ENCODE data around the gene NR2F1. TPM values are rescaled to one million over a fixed set of nuclear protein-coding genes. Genes with fewer than 3 reads are reported as not detected.

The NR2F1 gene
- total RNA-seq, 1 experiment from 2014 or later, result 1.4 TPM

GRCh38 chr5:93566091-93566490, 16.9 kb upstream of the NR2F1 start:
- intact Hi-C loops (cut with micrococcal nuclease), result no loop called here
- no TSS peak for BruUV-seq (replicated peaks)
- TF ChIP-seq, protein P1, sequence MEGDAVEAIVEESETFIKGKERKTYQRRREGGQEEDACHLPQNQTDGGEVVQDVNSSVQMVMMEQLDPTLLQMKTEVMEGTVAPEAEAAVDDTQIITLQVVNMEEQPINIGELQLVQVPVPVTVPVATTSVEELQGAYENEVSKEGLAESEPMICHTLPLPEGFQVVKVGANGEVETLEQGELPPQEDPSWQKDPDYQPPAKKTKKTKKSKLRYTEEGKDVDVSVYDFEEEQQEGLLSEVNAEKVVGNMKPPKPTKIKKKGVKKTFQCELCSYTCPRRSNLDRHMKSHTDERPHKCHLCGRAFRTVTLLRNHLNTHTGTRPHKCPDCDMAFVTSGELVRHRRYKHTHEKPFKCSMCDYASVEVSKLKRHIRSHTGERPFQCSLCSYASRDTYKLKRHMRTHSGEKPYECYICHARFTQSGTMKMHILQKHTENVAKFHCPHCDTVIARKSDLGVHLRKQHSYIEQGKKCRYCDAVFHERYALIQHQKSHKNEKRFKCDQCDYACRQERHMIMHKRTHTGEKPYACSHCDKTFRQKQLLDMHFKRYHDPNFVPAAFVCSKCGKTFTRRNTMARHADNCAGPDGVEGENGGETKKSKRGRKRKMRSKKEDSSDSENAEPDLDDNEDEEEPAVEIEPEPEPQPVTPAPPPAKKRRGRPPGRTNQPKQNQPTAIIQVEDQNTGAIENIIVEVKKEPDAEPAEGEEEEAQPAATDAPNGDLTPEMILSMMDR (IDR thresholded peaks at IDR 0.05; ENCODE audit: unreplicated experiment), result no peak

DNA sequence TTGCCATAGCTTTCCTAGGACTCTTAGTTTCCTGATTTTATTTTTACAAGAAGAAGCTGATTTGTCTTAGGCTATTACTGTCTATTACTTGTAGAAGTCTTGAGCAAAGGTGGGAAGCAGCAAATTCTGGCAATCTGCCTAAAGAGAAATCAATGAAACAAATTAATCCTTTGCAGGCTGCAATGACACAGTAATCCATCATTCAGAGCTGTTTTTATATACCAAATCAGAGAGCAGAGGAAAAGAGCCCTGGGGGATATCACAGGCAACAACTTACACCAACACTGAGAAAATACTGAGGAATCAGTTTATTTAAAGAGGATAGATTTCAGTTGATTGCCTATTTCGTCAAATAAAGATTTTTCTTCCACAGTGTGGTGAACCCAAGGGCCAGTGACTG, 15.6 kb upstream of the NR2F1 start:
- intact Hi-C loops (cut with micrococcal nuclease), result no loop called here
- Mint-ChIP-seq H3K27ac (ENCODE audit: low read depth, unreplicated experiment) (no peak overlapping the region), H3K4me1 (ENCODE audit: insufficient read depth, unreplicated experiment) (peaks cover 6% of the 10 kb centered on the region), H3K36me3 (ENCODE audit: insufficient read depth, unreplicated experiment) (no peaks in the 10 kb centered on the region), H3K27me3 (ENCODE audit: insufficient read depth, unreplicated experiment) (no peaks in the 10 kb centered on the region), H3K4me3 (ENCODE audit: unreplicated experiment) (no peak overlapping the region), H3K9me3 (ENCODE audit: unreplicated experiment) (no peaks in the 10 kb centered on the region)
- ChIA-PET POLR2A (no interaction called here), CTCF (no interaction called here)
- no TSS peak for BruUV-seq (replicated peaks)
- TF ChIP-seq, protein P1 (IDR thresholded peaks at IDR 0.05; ENCODE audit: unreplicated experiment), result no peak
- no peak for DNase-seq (ENCODE audit: unreplicated experiment)

More at GRCh38 chr5:93566091-93566490, 16.9 kb upstream of the NR2F1 start:
- peaks cover 6% of the 10 kb centered on the region for H3K4me1 Mint-ChIP-seq (ENCODE audit: insufficient read depth, unreplicated experiment)
- H3K9me3 Mint-ChIP-seq (ENCODE audit: unreplicated experiment), result no peaks in the 10 kb centered on the region
- H3K4me3 Mint-ChIP-seq (ENCODE audit: unreplicated experiment), result no peak overlapping the region
- no peak overlapping the region for H3K27ac Mint-ChIP-seq (ENCODE audit: low read depth, unreplicated experiment)
- H3K27me3 Mint-ChIP-seq (ENCODE audit: insufficient read depth, unreplicated experiment), result no peaks in the 10 kb centered on the region
- no peaks in the 10 kb centered on the region for H3K36me3 Mint-ChIP-seq (ENCODE audit: insufficient read depth, unreplicated experiment)
- no peak for DNase-seq (ENCODE audit: unreplicated experiment)
- ChIA-PET CTCF (no interaction called here), POLR2A (no interaction called here)

DNA sequence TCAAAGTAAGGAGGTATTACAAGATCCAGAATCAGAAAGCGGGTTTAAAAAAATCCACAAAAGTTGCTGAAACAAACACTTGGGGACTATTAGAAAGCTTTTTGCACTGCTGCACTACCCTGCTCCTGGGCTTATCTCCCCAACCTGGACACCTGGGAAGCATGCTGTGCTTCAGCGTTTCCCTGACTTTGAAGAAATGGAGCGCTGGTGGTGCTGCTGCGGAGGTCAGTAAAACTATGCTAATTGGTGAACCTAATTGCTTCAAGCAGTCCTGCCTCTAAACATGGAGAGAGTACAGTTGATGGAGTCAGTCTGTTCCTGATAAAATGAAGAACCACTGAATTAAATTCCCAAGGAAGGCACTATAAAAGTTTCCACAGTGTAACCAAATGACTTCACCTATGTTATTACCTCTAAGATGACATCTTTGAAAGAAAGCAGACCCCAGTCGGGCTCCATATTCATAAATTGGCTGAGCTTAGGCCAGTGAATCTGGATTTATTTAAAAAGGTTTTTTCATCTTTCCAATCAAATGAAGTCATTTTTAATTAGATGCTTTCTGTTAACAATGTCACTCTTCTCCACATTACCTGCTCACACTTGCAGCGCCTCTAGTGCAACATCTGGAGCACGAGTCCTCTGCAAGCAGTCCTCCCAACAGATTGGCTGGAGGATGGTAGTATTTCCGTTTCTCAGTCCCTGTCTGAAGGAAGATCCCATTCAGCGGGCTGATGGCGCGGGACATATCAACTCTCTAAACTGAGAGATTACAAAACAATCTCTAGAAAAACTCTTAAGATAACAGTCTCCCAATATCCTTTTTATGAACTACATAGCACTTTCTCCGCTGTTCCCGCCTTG, 13.5 kb upstream of the NR2F1 start:
- Mint-ChIP-seq H3K27ac (ENCODE audit: low read depth, unreplicated experiment) (no peak overlapping the region), H3K27me3 (ENCODE audit: insufficient read depth, unreplicated experiment) (no peaks in the 10 kb centered on the region), H3K4me1 (ENCODE audit: insufficient read depth, unreplicated experiment) (peaks cover 2% of the 10 kb centered on the region), H3K4me3 (ENCODE audit: unreplicated experiment) (no peak overlapping the region), H3K36me3 (ENCODE audit: insufficient read depth, unreplicated experiment) (no peaks in the 10 kb centered on the region), H3K9me3 (ENCODE audit: unreplicated experiment) (no peaks in the 10 kb centered on the region)
- BruUV-seq (replicated peaks), result no TSS peak
- ChIA-PET CTCF (no interaction called here), POLR2A (no interaction called here)
- TF ChIP-seq, protein P1 (IDR thresholded peaks at IDR 0.05; ENCODE audit: unreplicated experiment), result no peak
- intact Hi-C loops (cut with micrococcal nuclease), result no loop called here
- DNase-seq (ENCODE audit: unreplicated experiment), result no peak

GRCh38 chr5:93570294-93571113, 12.5 kb upstream of the NR2F1 start:
- ChIA-PET POLR2A (no interaction called here), CTCF (no interaction called here)
- no peak overlapping the region for H3K4me3 Mint-ChIP-seq (ENCODE audit: unreplicated experiment)
- H3K4me1 Mint-ChIP-seq (ENCODE audit: insufficient read depth, unreplicated experiment), result no peaks in the 10 kb centered on the region
- no peak overlapping the region for H3K27ac Mint-ChIP-seq (ENCODE audit: low read depth, unreplicated experiment)
- no peaks in the 10 kb centered on the region for H3K9me3 Mint-ChIP-seq (ENCODE audit: unreplicated experiment)
- BruUV-seq (replicated peaks), result no TSS peak
- intact Hi-C loops (cut with micrococcal nuclease), result no loop called here
- no peak for DNase-seq (ENCODE audit: unreplicated experiment)
- H3K36me3 Mint-ChIP-seq (ENCODE audit: insufficient read depth, unreplicated experiment), result no peaks in the 10 kb centered on the region
- H3K27me3 Mint-ChIP-seq (ENCODE audit: insufficient read depth, unreplicated experiment), result no peaks in the 10 kb centered on the region
- TF ChIP-seq, protein P1 (IDR thresholded peaks at IDR 0.05; ENCODE audit: unreplicated experiment), result no peak
